MCF 10A (cell line): ENCODE measurements around the gene PUM2. TPM values are rescaled to one million over a fixed set of nuclear protein-coding genes. Genes with fewer than 3 reads are reported as not detected.

Experiments used
- BruUV-seq: library from RNA; stranded (reverse); fragments of 400-500 nt; replicated peaks from 2 replicates; lab custom pipeline; 2021; lab: Mats Ljungman, UMichigan
- CTCF ChIA-PET: fragments of 300-600 bp; sonication (Branson Sonifier 250); formaldehyde crosslinking; extraction: SDS; loops from one replicate; lab custom pipeline; 2021; ENCODE audit warnings: antibody characterized with exemption, inconsistent platforms; lab: Yijun Ruan, JAX
- POLR2A ChIA-PET: fragments of 300-600, 350-650 bp; sonication (Branson Sonifier 250); formaldehyde crosslinking; extraction: SDS; loops from one replicate; lab custom pipeline; 2020; ENCODE audit warnings: antibody characterized with exemption, inconsistent platforms; lab: Yijun Ruan, JAX
- DNase-seq: peaks from one replicate; pipeline ENCODE4 v3.0.0-alpha.2; 2018; ENCODE audit not compliant: unreplicated experiment
- H3K27ac Mint-ChIP-seq: one replicate; pipeline ENCODE4 v1.8.0; 2022; ENCODE audit warnings: mild to moderate bottlenecking, low read depth, mixed read lengths; ENCODE audit not compliant: unreplicated experiment
- H3K27me3 Mint-ChIP-seq: one replicate; pipeline ENCODE4 v1.8.0; 2022; ENCODE audit warnings: mixed read lengths; ENCODE audit not compliant: insufficient read depth, unreplicated experiment
- H3K36me3 Mint-ChIP-seq: one replicate; pipeline ENCODE4 v1.8.0; 2022; ENCODE audit warnings: mild to moderate bottlenecking, moderate library complexity, mixed read lengths; ENCODE audit not compliant: insufficient read depth, unreplicated experiment
- H3K4me1 Mint-ChIP-seq: one replicate; pipeline ENCODE4 v1.8.0; 2022; ENCODE audit warnings: mixed read lengths; ENCODE audit not compliant: insufficient read depth, unreplicated experiment
- H3K4me3 Mint-ChIP-seq: one replicate; pipeline ENCODE4 v1.8.0; 2022; ENCODE audit warnings: mild to moderate bottlenecking, moderate library complexity, mixed read lengths; ENCODE audit not compliant: unreplicated experiment
- H3K9me3 Mint-ChIP-seq: one replicate; pipeline ENCODE4 v1.8.0; 2022; ENCODE audit warnings: mixed read lengths; ENCODE audit not compliant: unreplicated experiment
- CTCF ChIP-seq: fragments of 200-600 bp; IDR thresholded peaks from one replicate; pipeline ENCODE4 v1.8.0; 2022; ENCODE audit warnings: antibody characterized with exemption, mild to moderate bottlenecking; ENCODE audit not compliant: unreplicated experiment
- intact Hi-C: fragments of 100-400 bp; cut with micrococcal nuclease; formaldehyde crosslinking; loops from 2 replicates; pipeline ENCODE4 v1.14.1; 2022
- total RNA-seq: library from RNA; stranded (reverse); gene quantifications from 2 replicates; pipeline ENCODE4 v1.2.3, GENCODE V29; 2022

The PUM2 gene
- total RNA-seq, 1 experiment from 2014 or later, result 86.7 TPM

- Mint-ChIP-seq H3K36me3 (peaks cover 5% of the 10 kb centered on the region), H3K4me3 (no peak overlapping the region), H3K9me3 (no peaks in the 10 kb centered on the region), H3K27ac (no peak overlapping the region), H3K4me1 (peaks cover 16% of the 10 kb centered on the region), H3K27me3 (no peaks in the 10 kb centered on the region)
- DNase-seq, result no peak
- no TSS peak for BruUV-seq
- no peak for TF ChIP-seq CTCF
- CTCF ChIA-PET, result interaction anchor here (0.6 to 1.6 kb wide), 4 partner anchors 8 to 34 kb away, joined by 3 to 5 read pairs (median 4); no protein-coding TSS in a partner anchor
- POLR2A ChIA-PET, result interaction anchor here (0.6 to 7.3 kb wide), 8 partner anchors 9 to 101 kb away, joined by 3 to 91 read pairs (median 4); no protein-coding TSS in a partner anchor
- intact Hi-C loops, result loop anchor here (2.0 kb wide), 1 partner anchor 25 kb away; no protein-coding TSS in a partner anchor
Measured at GRCh38 chr2:20351555-20352229, 1.0 kb upstream of the PUM2 start.

- POLR2A ChIA-PET, result interaction anchor here (0.6 to 4.3 kb wide), 24 partner anchors 10 to 1033 kb away, joined by 3 to 31 read pairs (median 4); partner anchors contain the start of genes LAPTM4A and WDR35
- CTCF ChIA-PET, result interaction anchor here (0.7 to 2.4 kb wide), 2 partner anchors 24 to 285 kb away, joined by 5 to 11 read pairs; no protein-coding TSS in a partner anchor
- Mint-ChIP-seq H3K9me3 (no peaks in the 10 kb centered on the region), H3K4me1 (peaks cover 17% of the 10 kb centered on the region), H3K27ac (no peak overlapping the region), H3K36me3 (peaks cover 5% of the 10 kb centered on the region), H3K4me3 (no peak overlapping the region), H3K27me3 (no peaks in the 10 kb centered on the region)
- no TSS peak for BruUV-seq
- TF ChIP-seq CTCF, result no peak
- DNase-seq, result peak; percentile 55
- intact Hi-C loops, result loop anchor here (2.0 kb wide), 1 partner anchor 23 kb away; no protein-coding TSS in a partner anchor
Measured at GRCh38 chr2:20350041-20350712, 467 bp downstream of the PUM2 start.

GRCh38 chr2:20349513-20349921 is 1.1 kb downstream of the PUM2 start:
- peaks cover 5% of the 10 kb centered on the region for H3K36me3 Mint-ChIP-seq
- peaks cover 19% of the 10 kb centered on the region for H3K4me1 Mint-ChIP-seq
- no peak overlapping the region for H3K27ac Mint-ChIP-seq
- POLR2A ChIA-PET, result interaction anchor here (0.6 to 4.3 kb wide), 24 partner anchors 9 to 1358 kb away, joined by 3 to 31 read pairs (median 4); partner anchors contain the start of genes LAPTM4A and WDR35
- TF ChIP-seq CTCF, result no peak
- TSS peak; percentile 54 for BruUV-seq
- intact Hi-C loops, result no loop called here
- DNase-seq, result no peak
- H3K9me3 Mint-ChIP-seq, result no peaks in the 10 kb centered on the region
- H3K4me3 Mint-ChIP-seq, result no peak overlapping the region
- H3K27me3 Mint-ChIP-seq, result no peaks in the 10 kb centered on the region
- CTCF ChIA-PET, result interaction anchor here (0.7 to 2.4 kb wide), 4 partner anchors 22 to 285 kb away, joined by 3 to 11 read pairs (median 4); no protein-coding TSS in a partner anchor

GRCh38 chr2:20348542-20348941 is 2.1 kb downstream of the PUM2 start:
- H3K36me3 Mint-ChIP-seq, result peaks cover 10% of the 10 kb centered on the region
- no TSS peak for BruUV-seq
- H3K4me3 Mint-ChIP-seq, result no peak overlapping the region
- no peaks in the 10 kb centered on the region for H3K9me3 Mint-ChIP-seq
- intact Hi-C loops, result no loop called here
- no peak for DNase-seq
- POLR2A ChIA-PET, result interaction anchor here (1.4 to 4.3 kb wide), 6 partner anchors 11 to 297 kb away, joined by 5 to 31 read pairs (median 7); partner anchors contain the start of gene LAPTM4A
- H3K27me3 Mint-ChIP-seq, result no peaks in the 10 kb centered on the region
- TF ChIP-seq CTCF, result no peak
- peaks cover 23% of the 10 kb centered on the region for H3K4me1 Mint-ChIP-seq
- no peak overlapping the region for H3K27ac Mint-ChIP-seq
- CTCF ChIA-PET, result interaction anchor here (1.2 to 2.4 kb wide), 2 partner anchors 22 to 33 kb away, joined by 4 to 11 read pairs; no protein-coding TSS in a partner anchor
